Stimulated activated CD4-positive, alpha-beta T cell treated with anti-CD3 and anti-CD28 coated beads, TNF-alpha, amount 100 ng/mL, for 4 hours (primary cell): ENCODE results near the gene RNF34.
A peak's percentile ranks its signal among the peaks of the same experiment; 100 is the strongest.
"Not testable (repeated sequence)": the region's sequence is repeated elsewhere in the genome, so short reads cannot be mapped to it uniquely, and the experiment has no call there.

Experiments
- DNase-seq, 3 experiments: peaks; one replicate each; pipeline ENCODE4 v3.0.0-alpha.2; 2020; ENCODE audit warnings: low read depth in 3 of 3

Gene RNF34

GRCh38 chr12:121399391-121400331, at the start of gene RNF34:
TSS of gene RNF34 (plus strand) at chr12:121400118. CDS start at chr12:121400213, 95 bp downstream.
- peak; percentile 94 to 96 (median 95) for DNase-seq

- DNase-seq: peak; percentile 70 to 83 (median 81)
Observed at GRCh38 chr12:121351820-121352681, 47.9 kb upstream of the RNF34 start, which contains the start of gene ANAPC5. TSS of gene ANAPC5 (minus strand) at chr12:121352411. CDS start at chr12:121352340, 71 bp downstream.

DNA sequence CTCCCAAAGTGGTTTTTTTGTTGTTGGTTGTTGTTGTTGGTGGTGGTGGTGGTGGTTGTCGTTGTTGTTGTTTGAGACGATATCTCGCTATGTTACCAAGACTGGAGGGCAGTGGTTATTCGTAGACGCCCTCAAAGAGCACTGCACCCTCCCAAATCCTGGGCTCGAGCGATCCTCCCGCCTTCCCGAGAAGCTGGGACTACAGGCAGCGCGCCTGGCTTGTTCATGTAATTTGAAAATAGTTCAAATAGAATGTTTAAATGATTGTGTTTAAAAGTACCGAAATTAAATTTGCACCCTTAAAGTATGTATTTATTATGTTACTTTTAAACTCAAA, 47.3 kb upstream of the RNF34 start:
- DNase-seq: no peak

DNA sequence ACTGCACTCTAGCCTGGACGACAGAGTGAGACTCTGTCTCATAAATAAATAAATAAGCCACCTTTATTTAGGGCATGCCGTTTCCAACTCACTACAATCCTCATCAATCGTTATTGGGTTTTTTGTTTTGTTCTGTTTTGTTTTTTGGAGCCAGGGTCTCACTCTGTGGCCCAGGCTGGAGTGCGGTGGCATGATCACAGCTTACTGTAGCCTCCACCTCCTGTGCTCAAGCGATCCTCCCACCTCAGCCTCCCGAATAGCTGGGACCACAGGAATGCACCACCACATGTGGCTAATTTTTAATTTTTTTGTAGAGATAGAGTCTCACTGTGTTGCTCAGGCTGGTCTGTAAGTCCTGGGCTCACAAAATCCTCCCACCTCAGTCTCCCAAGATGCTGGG, 44.1 kb upstream of the RNF34 start:
- no peak for DNase-seq

DNA sequence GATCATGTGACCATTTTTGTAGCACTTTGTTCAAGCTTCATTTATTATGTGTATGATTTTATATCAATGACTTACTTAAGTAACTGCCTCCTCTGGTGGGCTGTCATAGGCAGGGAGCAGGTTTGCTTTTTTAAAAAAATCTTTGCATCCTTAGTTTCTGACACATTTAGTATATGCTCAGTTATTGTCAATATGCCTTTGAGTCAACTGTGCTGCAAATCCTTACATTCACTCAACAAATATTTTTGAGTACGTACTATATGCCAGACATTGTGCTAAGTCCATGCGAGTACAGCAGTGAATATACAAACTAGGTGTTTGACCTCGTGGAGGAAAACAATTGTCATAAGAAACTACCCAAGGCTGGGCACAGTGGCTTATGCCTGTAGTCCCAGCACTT, 43.3 kb upstream of the RNF34 start:
- DNase-seq: no peak

DNA sequence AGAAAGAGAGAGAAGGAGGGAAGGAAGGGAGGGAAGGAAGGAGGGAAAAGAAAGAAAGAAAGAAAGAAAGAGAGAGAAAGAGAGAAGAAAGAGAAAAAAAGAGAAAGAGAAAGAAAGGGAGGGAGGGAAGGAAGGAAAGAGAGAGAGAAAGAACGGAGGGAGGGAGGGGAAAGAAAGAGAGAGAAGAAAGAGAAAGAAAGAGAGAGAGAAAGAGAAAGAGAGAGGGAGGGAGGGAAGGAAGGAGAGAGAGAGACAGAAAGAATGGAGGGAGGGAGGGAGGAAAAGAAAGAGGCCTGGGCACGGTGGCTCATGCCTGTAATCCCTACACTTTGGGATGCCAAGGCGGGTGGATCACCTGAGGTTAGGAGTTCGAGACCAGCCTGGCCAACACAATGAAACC, 42.6 kb upstream of the RNF34 start:
- DNase-seq: no peak

DNA sequence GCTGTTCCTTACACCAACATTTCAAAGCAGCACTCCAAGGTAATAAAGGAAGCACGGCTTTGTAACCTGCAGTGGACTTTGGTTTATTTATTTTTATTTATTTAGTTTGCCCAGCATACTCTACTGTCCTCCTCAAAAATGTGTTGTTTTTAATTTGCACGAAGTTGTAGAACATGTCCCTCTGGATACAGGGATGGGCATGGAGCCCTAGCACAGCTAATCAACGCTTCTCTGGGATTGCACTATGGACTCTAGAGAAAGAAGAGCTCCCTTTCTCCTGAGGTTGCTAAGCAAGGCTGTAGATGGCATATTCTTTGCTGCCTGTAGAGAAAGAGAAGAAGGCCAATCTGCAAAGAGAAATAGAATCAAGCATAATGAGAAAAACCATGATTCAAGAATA, 41.8 kb upstream of the RNF34 start:
- no peak for DNase-seq

DNA sequence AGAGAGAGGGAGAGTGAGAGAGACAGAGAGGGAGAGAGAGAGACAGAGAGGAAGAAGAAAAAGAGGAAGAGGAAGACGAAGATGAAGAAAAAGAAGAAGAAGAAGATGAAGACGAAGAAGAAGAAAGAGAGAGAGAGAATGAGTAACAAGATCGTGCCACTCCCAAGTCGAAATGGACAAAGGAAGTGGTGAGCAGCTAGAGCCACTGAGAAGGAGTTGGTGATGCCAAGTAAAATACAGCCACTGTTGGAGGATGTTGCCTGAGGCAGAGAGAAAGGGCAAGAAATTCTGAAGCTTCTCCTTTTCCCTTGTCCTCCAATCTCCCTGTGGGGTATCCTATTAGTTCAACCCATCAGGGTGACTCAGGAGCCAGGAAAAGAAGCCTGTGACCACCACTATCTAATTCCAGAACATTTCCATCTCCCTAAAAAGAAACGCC, 35.2 kb upstream of the RNF34 start:
- DNase-seq: no peak

DNA sequence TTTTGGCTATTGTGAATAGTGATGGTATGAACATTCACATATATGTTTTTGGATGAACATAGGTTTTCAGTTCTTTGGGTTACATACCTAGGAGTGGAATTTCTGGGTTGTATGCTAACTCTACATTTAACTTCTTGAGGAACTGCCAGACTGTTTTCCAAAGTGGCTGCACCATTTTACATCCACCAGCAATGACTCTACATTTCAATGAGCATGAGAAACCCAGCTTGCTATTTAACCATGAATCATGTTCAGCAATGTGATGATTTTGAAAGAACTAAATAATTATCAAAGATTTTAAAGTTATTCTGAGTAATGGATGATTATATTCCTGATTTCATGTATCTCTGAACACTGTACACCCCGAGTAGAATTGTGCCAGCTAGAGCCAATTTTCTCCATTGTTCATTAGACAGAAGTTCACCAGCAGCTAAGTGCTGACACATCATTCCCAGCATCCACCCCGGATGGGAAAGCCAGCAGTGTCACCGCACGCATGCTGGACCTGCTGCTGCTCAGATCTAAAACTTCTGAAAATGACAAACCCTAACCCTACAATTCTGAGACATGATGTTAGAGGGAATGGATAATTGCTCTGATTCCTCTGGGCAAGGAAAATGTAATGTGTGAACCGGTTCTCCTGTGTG, 34.4 kb upstream of the RNF34 start:
- DNase-seq: no peak

DNA sequence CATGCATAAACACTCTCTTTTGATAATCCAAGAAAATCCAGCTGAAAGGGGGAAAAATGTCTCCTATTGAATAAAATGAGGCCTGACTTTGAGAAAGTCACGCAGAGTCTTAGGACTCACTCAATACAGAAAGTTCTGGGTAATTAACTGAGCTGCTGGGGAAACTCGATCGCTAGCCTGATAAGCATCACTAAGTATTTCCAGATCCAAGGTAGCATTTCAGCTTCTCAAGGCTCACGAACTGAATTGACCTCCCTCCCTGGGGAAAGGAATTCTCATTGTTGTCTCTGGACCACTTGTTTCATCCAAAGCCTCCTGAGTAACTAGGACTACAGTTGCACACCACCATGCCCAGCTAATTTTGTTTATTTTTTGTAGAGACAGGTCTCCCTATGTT, 33.9 kb upstream of the RNF34 start:
- DNase-seq: no peak

DNA sequence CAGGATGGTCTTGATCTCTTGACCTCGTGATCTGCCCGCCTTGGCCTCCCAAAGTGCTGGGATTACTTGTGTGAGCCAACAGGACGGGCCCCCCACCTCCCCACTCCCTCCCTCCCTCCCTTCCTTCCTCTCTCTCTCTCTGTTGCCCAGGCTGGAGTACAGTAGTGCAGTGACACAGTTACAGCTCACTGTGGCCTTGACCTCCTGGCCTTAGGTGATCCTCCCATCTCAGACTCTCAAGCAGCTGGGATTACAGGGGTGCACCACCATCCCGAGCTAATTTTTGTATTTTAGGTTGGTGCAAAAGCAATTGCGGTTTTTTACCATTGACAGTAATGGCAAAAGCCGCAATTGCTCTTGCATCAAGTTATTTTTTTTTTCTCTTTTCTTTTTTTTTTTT, 28.5 kb upstream of the RNF34 start:
- no peak for DNase-seq

- DNase-seq: no peak
Observed at GRCh38 chr12:121373755-121374154, 26.2 kb upstream of the RNF34 start.

GRCh38 chr12:121374336-121374735, 25.6 kb upstream of the RNF34 start:
- not testable (repeated sequence) for DNase-seq

- DNase-seq: not testable (repeated sequence)
Observed at GRCh38 chr12:121374945-121375584, 24.9 kb upstream of the RNF34 start.

DNA sequence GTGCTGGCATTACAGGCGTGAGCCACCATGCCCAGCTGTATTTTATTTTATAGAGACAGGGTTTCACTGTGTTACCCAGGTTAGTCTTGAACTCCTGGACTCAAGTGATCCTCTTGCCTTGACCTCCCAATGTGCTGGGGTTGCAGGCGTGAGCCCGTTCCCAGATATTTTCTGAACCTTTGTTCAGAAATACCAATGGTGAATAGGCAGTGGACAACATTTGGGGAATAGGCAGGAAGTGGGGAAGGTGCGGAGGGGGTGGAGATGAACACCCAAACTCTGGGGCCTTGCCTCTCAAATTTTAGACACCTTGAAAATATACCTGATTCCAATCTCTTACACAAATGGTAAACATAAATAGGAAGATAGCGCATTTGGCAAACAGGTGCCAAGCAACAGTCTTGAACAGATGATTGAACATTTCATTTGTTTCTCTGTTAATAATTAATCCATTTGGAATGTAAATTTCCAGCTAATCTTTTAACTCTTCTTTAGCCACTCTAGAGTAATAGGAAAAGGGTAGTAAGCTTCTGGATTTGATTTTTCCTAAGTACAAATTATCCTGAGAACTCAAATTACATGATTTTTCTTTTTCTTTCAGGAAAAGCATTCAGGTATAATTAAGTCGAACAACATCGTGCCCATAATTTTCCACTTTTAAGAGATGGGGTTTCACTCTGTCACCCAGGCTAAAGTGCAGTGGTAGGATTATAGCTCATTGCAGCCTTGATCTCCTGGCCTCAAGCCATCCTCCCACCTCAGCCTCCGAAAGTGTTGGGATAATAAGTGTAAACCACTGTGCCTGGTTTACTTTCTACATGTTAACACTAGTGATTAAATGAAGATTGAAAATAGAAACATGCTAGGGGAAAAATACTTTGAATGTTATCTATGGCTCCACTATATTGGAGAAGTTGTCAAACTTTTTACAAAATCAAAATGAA, 22.9 kb upstream of the RNF34 start:
- DNase-seq: no peak

GRCh38 chr12:121378736-121379135, 21.2 kb upstream of the RNF34 start:
- DNase-seq: no peak

GRCh38 chr12:121379945-121380344, 20.0 kb upstream of the RNF34 start:
- no peak for DNase-seq

GRCh38 chr12:121383601-121384021, 16.3 kb upstream of the RNF34 start:
- no peak for DNase-seq

DNA sequence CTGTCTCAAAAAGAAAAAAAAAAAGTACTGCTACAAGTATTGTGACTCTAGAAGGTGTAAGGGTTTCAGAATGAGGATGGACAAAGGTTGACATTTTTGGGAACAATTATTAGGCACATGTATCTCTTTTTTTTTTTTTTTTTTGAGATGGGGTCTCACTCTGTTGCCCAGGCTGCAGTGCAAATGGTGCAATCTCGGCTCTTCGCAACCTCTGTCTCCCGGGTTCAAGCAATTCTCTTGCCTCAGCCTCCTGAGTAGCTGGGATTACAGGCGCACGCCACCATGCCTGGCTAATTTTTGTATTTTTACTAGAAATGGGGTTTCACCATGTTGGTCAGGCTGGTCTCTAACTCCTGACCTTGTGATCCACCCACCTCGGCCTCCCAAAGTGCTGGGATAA, 15.0 kb upstream of the RNF34 start:
- not testable (repeated sequence) for DNase-seq

GRCh38 chr12:121388421-121388981, 11.4 kb upstream of the RNF34 start:
- DNase-seq: no peak
